Esophagus mucosa (tissue), 1 donor: ENCODE results near the gene LAIR1. TPM values are rescaled to one million over a fixed set of nuclear protein-coding genes. Genes with fewer than 3 reads are reported as not detected.
"Not testable (repeated sequence)": the region's sequence is repeated elsewhere in the genome, so short reads cannot be mapped to it uniquely, and the experiment has no call there.

Experiments used
- ATAC-seq: fragments of 200-7000 bp; cut with Tn5 transposase; one replicate; pipeline ENCODE4 v1.9.1; 2020
- total RNA-seq: library from RNA; stranded (reverse); gene quantifications from one replicate; pipeline ENCODE4 v1.2.4, GENCODE V29; 2023
- donor health status: DM: yes; HTN: yes; CAD: no.

The LAIR1 gene
- total RNA-seq, 1 donor from 2014 or later = 1.5 TPM

DNA sequence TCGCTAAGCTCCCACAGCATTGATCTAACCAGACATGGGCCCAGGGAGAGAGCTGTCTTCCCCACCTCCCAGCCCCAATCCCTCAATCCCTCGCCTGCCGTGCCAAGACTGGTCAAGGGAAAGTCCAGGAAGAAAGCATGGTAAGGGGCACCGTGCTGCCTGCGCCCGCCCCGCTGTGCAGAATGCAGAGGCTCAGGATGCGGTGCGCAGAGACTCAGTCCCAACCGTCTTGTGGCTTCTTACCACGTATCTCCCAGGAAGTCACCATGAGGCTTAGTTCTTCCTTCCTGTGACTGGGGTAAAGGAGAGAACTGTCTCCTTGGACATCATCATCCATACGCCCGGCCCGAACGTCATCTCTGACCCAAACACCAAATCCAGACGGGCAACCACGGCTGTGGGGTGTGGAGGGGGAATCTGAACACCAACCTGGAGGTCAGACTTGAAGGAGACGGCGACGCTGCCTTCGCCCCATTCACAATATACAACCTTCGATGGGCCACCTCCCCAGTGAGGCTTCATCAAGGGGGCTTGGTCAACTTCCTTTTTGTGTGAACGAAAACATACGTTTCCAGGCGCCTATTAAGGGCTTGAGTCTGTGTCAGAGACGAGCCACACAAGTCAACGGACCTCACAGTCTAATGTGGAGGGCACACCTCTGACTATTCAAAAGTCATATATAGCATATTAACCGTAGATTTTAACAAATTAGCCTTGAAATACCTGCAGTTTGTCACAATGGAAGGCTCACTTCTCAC is 10.6 kb upstream of the LAIR1 start:
- not testable (repeated sequence) for ATAC-seq

DNA sequence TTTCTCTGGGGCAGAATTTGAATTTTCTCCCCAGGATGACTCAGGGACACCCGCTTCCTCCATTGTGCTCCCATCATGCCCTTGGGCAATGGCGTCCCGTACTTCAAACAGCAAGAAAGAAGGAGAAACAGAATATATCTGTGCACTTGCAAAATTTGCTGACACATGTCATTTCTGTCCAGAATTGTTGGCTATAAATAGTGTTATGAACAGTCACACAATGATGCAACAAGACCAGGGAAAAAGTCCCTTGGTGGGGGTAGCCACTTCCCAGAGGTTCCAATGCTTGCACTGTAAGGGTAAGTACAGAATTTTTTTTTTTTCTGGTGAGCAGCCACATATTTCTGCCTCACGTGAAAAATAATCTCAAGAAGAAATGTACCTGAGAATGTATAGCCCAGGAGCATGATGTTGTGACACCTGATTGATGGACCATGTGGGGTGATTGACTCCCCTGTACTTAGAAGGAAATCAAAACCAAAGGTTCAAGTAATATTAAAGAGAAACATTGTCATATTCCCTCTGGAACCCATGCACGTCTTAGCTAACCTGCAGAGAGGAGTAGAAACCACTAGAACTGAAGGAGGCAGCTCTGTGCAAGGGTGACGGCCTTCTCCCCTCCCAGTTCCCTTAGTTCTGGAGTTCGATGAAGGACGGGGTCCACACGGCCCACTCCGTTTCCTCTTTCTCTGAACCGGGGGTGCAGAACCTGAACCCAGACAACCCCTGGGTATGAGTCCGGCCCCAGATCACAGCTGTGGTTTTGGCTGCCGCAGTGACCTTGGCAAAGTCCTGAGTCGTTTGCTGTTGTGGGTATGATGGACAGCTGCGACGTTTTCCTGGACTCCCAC is 9.3 kb upstream of the LAIR1 start:
- no peak for ATAC-seq

DNA sequence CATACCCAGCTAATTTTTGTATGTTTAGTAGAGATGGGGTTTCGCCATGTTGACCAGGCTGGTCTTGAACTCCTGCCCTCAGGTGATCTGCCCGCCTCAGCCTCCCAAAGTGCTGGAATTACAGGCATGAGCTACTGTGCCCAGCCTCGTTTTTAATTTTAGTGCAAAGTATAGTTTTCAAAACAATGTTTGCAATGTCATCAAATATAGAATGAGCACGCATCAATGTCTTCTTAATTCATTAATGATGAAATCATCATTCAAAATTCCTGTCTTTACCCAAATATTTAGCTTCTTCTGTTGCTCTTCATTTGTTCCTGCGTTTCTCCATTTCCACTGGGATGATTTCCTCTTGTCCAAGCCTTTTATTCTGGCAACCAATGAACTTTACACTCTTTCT is 6.7 kb upstream of the LAIR1 start:
- not testable (repeated sequence) for ATAC-seq

DNA sequence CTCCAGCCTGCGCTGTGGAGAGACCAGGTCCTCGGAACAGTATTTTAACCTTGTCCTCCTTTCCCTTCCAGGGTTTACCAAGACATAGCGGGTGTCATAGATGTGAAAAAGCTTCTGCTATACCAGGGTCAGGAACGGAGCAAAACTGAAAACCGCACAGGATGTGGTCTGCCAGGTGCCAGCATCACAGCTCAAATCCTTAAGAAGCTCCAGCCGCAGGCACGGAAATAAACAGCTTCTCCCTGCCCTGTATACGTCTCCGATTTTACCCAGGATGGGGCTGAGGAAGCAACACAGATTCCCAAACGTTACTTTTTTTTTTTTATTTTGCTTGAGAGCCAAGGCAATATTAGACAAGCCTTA is 5.7 kb upstream of the LAIR1 start:
- not testable (repeated sequence) for ATAC-seq

DNA sequence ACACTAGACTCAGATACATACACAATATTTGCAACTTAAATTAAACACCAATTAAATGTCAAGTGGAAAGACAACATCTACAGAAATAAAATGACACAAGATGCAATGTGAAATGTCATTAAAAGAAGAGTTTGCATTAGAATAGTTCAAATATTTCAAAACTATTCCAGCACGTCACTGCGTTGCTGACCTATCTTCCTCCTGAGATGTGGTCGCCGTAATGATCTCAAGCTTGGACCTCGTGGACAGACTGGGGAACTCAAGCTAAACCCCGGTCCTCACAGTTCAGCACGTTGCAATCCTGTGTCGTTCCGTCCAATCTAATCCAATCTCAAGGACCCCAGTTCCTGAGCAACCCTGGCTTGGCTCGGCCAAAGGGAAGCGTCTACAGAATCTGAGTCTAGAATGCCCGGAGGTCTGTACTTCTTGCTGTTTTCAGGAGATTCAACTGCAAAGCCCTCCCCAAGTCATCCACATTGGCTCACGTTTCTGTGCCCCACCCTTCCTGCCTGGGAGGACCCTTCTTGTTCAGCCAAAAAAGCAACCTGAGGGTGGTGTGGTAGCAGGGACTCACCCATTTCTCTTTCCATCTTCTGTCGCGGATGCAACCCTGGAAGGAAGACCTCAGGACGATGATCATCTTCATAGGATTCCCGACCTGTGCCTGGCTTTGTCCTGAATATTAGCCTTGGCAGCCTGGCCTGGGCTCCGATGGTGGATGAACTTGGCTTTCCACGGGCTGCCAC is 5.1 kb upstream of the LAIR1 start:
- not testable (repeated sequence) for ATAC-seq

DNA sequence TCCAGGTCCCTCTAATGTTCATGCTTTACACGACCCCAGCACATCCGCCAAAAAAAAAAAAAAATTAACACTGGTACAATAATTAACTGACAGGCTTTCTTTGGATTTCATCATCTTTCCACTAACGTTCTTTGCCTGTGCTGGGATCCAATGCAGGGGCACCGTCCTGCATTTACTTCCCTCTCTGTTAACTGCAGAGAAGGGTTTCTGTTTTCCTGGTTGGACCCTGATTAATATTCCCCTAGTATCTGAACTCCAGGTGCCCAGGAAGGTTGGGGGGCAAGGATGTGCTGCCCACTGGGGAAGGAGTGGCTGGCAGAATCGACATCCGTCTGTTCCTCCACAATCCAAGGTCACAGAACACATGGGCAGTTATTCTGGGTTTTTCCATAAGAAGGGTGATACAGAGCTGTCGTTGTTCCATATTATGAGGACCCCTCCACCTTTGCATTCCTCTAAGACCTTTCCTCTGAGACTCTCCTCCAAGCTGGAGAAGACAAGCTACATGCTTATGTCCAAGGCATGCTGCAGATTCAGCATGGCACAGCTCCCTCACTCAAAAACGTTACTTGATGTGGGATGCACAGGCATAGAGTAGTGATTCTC is 4.5 kb upstream of the LAIR1 start:
- ATAC-seq = no peak

DNA sequence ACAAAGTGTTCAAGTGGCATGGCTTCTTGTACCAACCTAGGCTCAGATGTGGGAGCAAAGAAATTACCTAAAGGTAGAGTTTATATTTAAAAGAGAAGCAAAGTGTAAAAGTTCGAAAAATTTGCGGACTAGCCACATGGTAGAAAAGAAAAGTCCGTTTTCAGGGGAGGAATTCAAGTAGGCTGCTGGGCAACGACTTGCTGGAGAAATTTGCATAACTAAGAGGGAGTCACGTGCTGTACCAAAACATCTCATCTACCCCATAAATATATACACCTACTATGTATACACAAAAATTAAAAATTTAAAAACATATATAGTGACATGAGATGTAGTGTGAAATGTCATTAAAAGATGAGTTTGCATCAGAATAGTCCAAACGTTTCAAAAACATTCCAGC is 2.1 kb upstream of the LAIR1 start:
- no peak for ATAC-seq

DNA sequence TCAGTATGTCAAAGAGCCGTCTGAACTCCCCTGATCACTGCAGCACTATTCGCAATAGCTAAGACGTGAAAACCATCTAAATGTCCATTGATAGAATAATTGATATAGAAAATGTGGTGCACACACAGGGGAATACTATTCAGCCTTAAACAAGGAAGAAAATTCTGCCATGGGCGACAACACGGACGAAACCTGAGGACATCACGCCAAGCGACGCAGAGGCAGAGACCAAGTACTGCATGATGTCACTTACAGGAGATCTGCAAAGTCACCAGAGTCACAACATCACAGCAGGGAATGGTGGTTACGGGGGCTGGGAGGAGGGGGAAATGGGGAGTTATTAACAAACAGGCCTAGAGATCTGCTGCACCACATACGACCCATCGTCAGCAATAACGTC is 1.1 kb upstream of the LAIR1 start:
- ATAC-seq = not testable (repeated sequence)

DNA sequence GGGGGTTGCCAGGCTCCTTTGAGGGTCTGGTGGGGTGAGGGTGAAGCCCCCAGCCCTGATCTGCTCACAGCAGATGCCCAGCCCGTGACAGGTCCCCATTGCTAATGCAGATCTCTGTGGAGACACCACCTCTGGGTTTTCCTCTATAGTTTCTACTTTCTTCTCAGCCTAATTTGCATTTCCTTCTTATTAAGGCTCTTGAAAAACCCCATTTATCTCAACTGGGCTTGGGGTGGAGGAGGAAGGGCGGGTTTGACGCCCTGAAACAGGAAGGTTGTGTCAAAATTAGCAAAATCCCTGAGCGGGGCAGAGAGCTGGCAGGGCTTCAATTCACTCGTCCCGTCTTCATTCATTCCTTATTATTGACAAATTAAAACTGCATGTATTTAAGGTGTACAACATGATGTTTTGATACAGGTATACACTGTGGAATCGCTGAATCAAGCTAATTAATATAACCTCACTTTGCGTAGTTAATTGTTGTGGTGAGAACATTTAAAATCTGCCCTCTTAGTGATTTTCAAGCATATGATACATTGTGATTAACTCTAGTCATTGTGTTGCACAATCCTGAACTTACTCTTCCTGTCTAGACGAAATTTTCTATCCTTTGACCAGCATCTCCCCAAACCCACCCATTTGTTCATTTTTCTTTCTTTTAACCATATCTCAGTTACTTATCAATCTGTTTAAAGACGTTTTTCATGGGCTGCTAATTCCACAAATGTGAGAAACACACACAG is 2.9 kb downstream of the LAIR1 start:
- ATAC-seq = not testable (repeated sequence)

DNA sequence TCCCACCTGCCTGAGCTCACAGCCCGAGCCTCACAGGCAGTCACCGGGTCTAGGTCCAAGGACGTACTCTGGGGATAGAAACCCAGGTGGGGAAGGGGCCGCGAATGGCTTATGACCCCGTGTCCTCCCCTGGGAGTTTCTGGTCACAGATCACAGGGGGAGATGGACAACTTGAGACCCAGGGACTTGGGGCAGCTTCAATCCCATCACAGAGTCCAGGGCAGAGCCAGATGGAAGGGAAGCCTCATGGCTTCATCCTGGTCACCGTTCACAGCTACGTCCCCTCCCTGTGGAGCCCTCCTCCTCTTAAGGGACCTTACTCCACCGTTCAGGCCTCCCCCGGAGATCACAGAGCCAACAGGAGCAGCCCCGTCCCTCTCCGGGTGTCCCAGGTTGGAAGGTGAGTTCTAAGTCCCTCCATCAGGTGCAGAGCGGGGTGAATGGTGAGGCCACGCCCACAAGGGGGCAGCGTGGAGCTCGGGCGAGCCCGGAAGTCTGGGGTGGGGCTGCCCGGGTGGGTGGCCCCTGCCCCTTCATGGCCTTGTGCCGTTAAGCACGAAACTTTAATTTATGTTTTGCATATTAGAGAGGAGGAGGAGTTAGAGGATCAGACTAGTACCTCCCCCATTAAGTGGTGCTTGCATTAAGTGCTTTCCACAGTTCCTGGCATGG is 5.4 kb downstream of the LAIR1 start:
- peak; percentile 66 for ATAC-seq

DNA sequence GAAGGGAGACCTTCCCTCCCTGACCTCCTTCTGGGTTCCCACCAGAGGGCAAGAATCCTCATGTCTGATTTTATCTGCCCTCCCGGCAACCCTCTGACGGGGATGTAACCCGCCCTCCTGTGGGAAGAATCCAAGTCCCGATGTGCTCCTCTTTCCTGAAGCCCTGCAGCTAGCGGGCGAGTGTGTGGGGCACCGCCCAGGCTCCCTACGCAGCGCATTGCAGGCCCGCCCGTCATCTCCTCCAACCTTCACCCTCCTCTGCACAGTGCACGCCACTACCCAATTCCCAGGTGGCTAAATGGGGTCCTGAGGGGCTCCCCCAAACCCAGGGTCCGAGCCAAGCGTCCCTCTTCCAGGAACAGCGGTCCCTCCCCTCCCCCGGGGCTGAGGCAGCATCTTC is 7.3 kb downstream of the LAIR1 start:
- no peak for ATAC-seq

DNA sequence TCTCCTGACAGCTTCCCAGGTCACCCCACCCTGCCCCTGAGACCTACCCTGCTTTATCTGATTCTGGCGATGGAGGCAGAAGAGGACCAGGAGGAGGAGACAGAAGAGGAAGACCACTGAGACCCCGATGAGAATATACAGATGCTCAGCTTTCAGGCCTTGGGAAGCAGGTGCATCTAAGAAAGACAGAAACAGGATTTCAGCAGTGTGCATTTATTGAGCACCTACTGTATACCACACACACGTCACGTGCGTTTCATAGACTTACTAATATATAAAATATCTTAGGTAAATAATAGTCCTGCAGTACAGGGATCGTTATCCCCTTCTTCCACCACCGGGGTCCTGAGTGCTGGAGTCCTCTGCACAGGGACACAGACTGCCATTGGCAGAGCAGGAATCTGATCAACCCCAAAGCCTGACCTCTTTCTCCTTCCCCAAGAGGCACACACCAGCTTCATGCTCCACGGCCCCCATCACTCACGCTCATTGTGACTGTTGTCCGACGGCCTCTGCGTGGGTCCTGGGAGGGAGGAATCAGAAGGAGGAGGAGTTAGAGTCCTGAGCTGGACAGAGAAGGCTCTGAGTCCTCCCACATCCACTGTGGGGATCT is 8.2 kb downstream of the LAIR1 start:
- ATAC-seq = no peak

DNA sequence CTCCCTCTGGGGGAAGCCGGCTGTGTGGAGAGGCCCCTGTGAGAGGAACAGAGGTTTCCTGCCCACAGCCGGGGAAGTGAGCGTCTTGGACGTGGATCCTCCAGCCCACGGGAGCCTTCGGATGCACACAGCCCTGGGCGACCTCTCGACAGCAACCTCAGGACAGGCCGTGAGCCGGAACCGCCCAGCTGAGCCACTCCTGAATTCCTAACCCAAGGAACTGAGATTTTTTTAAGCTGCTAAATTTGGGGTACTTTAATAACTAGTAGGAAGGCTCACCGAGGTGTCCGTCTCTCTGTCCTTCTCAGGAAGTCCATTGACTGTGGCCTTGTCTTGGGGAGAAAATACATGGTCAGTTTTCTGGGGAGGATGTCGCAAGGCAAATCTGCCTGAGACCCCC is 9.1 kb downstream of the LAIR1 start:
- no peak for ATAC-seq

DNA sequence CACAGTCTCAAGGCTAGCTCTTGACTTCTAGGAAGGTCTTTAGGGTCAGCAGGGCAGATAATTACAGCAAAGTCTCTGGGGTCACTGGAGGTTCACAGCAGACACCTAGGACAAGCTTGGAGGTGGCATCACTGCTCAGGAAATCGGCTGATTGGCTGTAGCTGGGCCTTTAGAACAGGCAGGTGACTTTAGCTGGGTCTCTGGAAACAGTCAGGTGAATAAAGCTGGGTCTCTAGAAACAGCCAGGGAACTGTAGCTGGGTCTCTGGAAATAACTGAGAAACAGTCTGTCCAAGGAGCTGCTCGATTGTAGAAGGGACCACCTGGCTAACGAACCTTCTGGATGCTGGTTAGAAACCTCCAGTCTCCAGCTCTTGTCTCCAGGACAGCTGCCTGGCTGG is 10.0 kb downstream of the LAIR1 start:
- no peak for ATAC-seq

DNA sequence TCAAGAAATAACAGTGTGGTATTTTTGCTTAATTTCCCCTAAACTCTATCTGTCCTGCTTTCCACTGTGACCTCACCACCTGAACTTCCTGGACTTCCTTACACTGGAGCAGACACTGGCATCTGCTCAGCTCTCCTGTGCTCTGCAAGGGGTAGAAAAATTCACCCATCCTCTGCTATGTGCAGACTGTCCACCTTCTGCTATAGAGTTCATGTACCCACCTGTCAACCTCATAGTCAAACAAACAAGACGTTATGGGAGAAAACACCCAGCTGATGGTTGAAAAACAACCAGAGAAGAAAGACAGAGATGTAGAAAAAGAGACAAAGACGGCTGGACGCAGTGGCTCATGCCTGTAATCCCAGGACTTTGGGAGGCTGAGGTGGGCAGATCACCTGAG is 12.2 kb downstream of the LAIR1 start:
- no peak for ATAC-seq

DNA sequence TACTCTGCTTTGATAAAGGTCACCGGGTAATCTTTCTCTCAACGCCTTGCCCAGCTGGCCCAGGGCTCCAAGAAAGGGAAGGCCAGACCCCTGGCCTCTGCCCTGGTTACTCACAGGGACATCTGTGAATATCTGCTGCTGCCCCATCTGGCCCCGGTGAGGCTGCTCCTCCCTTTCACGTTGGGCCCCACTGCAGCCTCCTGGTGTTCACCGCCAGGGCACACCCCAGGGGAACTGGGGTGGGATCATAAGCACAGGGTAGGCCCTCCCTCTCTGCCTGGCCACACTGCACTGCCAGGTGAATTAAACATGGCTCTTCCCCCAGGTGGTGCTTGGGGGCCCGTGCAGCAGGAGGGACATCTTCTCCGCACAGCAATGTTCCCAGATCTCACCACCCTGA is 12.7 kb downstream of the LAIR1 start:
- no peak for ATAC-seq

DNA sequence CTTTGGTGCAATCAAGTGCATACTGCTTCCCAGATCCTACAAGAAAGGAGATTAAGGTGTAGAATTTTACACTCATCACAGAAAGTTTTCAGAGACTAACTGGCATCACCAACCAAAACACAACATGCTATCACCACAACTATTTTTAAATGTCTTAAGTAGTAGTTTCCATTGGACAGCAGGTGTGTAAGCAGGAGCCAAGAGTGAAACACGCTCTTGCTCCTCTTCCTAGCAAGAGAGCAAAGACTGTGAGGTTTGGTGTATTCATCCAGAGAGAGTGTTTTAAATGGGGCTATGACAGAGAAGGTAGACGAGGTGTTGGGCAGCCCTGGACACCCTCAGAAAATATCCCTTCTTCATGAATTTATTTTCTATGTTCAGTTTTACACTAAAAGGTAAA is 13.3 kb downstream of the LAIR1 start:
- ATAC-seq = no peak

DNA sequence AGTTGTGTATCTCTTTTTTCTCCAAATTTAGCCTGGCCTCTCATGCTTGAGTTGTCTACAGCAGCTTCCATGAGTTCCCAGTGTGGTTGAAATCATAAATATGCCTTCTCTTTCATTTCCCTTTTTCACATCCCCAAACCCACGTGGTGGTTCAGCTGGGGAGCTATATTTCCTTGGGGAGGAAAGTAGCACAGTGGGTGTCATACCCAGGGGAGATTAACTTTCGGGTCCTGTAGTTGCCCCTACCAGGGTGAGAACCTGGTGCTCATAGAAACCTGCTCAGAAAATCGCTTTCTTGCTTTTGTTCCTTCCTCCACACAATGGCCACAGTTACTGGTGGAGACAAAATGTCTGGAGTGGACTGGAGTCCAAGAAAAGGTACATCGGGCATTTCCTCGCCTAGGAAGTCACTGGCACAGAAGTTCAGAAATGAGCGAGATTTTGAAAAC is 18.8 kb downstream of the LAIR1 start:
- ATAC-seq = no peak

DNA sequence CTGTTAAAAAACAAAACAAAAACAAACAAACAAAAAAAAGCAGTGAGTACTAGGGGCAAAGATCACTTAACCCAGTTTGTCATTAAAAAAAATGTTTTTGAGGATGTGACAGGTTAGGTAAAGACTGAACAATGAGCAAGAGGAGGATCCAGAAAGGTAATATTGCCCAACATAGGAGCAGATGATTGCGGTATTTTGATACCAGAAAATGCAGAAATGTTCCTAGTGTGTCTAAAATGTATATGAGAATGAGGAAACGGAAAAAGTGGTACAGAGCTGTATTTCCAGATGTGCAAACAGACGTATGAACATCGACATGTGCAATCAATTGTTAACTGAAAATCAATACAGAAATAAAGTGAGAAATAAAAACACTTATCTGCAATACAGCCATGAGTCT is 20.9 kb downstream of the LAIR1 start:
- no peak for ATAC-seq

DNA sequence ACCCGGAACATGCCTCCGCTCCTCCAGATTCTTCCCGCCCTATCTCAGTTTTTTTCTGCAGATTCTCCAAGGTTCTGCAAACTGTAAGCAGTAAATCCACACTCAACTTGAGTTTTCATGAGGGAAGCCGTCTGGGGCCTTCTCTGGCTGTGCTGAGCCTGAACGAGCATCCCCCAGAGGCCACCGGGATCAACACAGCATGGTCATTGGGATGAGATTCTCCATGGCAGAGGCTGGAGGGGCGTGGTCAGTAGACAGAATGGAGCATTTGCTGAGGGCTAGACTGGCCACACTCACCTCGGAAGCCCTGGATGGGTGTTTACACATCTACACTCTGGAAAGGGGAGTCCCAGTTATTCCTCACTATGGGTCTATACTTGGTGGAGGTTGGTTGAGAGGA is 23.4 kb downstream of the LAIR1 start:
- no peak for ATAC-seq
